Hematopoietic multipotent progenitor cell treated with erythropoietin and hydrocortisone succinate and interleukin-3 and kit ligand, for 17 days (in vitro differentiated cells): ENCODE data around the gene SMIM28.

Experiments
- DNase-seq: peaks from one replicate; pipeline ENCODE4 v3.0.0-alpha.2; 2015; ENCODE audit warnings: low spot score

Gene SMIM28

DNA sequence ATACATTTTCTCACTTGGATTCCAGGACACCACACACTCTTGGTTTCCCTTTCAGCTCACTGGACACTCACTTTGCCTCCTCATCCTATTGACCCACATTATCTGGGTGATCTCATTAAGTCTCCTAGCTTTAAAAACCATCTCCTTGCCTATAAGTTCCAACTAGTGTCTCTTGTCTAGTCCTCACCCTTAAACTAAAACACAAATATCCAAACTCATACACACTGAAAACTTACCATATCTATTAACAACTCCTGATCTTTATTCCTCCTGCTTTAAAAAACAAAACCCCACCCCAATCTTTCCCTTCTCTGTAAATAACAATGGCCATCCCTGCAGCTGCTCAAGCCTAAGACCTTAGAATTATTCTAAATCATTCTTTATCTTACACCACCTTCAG, 3.5 kb upstream of the SMIM28 start:
- no peak for DNase-seq

DNA sequence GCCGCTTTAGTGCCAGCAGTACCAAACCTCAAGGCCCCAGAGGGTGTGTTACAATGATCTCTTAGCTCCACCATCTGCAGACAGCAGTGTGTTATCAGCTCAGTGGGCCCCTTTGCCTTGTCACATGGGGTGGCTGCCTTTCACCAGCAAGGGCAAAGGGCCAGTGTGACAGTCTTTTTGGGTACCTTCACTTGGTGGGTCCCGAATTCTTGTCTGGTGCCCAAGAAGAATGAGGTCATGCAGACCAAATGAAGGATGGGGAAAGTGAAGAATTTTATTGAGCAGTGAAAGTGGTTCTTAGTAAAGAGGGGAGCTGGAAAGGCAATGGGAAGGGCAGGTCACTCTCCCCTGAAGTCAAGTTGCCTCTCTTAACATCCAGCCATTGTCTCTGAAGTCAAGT, 2.9 kb upstream of the SMIM28 start:
- no peak for DNase-seq

DNA sequence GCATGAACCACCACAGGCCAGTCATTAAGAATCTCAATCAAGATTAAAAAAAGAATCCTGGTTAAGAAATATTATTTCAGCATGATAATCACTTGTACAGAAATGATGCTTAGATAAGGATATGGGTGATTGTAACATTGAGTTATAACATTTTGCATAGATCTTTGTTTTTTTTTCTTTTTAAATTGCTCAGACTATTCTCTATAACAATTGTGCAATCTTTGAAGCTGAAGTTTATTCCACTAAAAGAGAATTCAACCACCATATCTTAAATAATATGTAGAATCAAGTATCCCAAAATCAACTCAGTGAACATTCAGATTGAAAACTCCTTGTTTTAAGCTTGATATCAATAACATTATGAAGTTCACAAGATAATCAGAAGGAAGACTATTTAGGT, 663 bp upstream of the SMIM28 start:
- no peak for DNase-seq

DNA sequence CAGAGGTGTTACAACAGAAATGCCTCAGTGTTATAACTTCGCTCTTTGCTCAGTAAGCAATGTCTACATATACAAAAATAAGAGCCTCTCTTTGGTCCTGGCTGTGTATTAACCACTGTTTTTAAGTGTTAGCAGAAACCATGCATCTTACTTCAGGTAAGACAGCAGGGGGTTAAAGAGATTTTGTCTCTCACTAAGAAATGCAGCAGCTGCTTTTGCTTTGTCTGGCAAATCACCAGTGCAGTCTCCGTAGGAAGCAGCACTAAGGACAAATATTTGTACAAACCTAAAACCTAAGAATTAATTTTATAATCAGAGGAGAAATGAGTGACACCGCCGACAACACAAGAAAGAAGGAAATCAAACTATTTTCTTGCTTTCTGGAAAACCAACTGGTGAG, 758 bp downstream of the SMIM28 start:
- no peak for DNase-seq

DNA sequence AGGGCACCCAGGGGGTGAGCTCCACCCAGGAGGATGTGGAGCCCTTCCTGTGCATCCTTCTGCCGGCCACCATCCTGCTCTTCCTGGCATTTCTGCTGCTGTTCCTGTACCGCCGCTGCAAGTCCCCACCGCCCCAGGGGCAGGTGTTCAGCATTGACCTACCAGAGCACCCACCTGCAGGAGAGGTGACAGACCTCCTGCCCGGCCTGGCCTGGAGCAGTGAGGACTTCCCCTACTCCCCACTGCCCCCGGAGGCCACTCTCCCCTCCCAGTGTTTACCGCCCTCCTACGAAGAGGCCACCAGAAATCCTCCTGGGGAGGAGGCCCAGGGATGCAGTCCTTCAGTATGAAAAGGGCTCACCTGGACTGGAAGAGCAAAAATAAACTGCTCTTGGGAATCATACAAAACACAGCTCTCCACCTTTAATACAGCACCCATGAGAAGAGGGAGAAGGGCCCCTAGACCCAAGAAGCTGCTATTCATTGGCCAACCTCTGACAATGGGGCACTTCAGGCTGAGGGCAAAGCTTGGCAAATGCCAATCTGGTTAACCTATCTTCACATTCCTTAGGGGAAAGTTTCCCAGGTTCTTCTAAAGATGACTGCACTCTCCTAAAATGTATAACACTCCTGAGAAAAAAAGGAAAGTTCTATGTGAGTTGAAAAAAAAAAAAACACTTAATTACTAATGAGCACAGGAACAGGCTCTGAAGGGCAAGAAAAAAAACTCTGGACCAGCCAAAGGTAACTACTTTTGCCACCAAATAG, 5.0 kb downstream of the SMIM28 start:
- no peak for DNase-seq

DNA sequence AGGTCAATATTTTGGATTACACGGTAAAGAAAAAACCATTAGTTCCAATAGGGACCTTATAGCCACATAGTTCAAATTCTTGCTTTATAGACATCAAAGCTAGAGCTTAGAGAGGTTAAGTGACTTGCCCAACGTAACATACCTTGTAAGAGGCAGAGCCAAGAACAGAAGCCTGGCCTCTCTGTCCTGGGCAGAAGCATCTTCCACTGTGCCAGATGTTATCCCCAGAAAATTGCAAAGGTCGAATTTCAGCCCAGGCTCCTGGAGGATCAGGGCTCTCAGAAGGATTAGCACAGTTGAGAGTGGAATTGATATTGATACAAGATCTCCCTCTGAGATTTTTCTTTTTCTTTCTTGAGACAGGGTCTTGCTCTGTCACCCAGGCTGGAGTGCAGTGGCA, 6.1 kb downstream of the SMIM28 start:
- no peak for DNase-seq

DNA sequence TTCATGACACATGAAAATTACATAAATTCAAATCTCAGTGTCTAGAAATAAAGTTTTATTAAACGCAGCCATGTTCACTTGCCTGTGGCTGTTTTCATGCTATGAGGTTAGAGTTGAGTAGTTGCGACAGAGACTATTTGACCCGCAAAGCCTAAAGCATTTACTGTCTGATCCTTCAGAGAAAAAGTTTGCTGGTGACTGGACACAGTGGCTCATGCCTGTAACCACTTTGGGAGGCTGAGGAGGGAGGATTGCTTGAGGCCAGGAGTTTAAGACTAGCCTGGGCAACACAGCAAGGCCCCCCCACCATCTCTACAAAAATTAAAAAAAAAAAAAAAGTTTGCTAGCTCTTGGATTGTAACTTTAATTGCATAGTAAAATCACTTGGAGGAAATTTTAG, 9.2 kb downstream of the SMIM28 start:
- no peak for DNase-seq

DNA sequence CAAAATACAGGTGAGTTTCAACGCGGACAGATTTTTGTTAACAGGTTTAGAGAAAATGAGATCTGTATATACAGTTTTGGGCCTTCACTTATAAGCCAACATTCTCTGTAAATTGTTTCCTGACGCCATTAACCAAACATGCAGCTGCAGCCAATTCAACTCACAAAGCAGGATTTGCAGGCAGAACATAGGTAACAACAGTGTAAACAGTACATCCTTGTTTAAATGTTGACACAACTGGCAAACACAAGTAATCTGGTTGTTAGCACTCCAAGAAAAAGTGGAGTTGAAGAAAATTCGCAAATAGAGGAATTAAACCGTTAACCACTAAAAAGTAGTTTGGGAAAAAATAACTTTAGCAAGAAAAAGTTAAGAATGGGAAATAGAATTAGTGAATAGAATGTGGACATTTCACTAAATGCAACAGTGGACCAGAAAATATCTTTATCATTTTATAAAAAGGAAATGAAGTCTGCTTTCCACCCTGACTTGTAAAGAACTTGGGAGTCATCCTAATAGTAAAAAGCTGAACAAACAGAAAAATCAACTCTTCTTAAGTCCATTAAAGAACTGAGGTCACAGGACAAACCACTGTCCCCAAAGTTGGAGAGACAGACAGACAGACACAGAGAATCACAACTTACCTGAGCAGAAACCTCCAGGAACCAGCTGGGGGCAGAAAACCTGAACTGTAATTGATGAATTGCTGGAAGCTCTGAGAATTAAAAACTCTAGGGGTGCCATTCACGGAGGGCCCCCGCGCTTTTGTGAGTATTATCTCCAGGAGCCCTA, 10.1 kb downstream of the SMIM28 start:
- DNase-seq, result no peak

DNA sequence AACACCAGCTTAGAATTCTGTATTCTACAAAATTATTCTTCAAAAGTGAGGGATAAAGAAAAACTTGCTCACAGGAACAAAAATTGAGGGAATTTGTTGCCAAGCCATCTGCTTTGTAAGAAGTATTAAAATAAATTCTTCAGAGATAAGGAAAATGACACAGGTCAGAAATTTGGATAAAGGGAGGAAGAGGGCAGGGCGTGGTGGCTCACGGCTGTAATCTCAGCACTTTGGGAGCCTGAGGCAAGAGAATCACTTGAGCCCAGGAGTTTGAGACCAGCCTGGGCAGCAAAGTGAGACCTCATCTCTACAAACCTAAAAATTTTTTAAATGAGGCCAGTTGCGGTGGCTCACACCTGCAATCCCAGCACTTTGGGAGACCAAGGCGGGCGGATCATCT, 11.8 kb downstream of the SMIM28 start:
- DNase-seq, result no peak

DNA sequence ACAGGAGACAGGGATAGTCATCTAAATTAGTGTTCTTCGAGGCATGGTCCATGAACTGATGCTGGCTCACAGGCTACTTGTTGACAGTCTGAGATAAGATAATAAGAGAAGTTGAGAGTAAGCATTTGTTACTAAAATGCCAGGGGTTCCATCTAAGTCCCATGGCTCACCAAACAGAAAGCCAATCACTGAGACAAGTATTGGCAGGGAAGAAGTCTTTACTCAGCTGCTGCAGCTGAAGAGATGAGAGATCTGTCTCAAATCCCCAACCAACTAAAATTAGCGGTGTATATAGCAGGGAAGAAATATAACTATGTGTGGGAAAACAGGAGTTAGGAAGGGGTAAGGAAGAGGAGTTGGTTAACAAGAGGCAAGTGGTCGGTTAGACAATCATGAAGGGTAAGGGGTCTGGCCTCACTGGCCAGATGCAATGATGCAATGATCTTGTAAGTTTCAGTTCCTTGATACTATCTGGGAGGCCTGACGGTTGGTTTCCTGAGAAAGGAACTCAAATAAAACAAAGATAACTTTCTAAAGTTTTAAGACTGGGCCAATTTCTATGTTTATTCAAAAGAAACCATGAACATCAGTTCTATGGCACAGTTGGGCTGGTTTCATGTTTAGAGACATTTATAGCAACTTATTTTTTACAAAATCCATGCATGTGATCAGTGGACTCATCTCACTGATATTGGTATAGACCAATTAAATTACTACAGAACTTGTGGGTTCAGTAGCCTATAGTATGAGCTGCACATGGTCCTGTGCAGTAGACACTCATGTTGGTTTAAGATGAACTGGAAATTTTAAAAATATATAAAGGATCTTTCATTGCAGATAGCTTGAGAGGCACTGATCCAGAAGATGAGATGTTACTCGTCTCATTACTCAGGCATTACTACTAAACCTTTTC, 16.4 kb downstream of the SMIM28 start:
- DNase-seq, result no peak

DNA sequence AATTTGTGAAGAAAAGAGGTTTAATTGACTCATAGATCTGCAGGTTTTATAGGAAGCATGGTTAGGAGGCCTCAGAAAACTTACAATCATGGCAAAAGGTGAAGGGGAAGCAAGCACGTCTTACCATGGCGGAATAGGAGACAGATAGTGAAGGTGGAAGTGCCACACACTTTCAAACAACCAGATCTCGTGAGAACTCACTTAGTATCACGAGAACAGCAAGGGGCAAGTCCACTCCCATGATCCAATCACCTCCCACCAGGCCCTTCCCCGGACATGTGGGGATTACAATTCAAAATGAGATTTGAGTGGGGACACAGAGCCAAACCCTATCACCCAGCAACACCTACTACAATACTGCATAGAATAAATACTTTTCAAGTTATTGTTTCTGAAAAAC, 19.0 kb downstream of the SMIM28 start:
- DNase-seq, result no peak

DNA sequence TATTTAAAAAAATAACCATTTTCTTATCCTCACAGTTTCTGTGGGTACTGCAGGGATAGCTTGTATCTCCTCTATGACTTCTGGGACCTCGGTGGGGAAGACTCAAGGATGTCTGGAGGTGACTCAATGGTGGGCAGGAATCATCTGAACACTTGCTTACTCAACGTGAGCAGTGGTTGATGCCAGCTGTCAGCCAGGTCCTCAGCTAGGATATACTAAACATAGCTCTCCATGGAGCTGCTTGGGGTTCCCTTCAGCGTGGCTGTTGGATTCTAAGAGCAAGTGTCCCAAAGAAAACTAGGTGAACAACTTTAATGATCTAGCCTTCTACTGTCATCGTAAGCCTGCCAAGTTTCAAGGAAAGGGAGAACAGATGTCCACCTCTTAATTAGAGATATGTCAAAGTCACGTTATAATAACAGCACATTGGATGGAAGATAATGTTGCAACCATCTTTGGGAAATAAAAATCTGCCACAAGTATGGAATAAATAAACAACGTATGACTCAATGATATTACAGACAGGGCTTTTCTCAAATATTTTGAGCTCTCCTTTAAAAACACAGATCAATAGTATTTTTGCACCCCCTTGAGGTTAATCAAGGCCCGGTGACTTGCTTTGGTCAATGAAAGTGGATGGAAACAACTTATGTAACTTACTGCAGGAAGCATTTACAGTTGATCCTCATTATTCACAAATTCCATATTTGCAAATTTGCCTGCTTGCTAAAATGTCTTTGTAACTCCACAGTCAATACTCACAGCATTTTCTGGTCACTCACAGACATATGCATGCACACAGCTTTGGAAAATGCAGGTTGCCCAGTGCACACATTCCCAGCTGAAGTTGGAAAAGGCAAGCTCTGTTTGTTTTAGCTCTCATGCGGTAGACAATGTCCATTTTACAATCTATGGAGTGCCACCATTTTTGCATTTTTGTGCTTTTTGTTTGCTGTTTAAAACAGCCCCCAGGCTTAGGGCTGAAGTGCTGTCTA, 19.7 kb downstream of the SMIM28 start:
- DNase-seq, result no peak

DNA sequence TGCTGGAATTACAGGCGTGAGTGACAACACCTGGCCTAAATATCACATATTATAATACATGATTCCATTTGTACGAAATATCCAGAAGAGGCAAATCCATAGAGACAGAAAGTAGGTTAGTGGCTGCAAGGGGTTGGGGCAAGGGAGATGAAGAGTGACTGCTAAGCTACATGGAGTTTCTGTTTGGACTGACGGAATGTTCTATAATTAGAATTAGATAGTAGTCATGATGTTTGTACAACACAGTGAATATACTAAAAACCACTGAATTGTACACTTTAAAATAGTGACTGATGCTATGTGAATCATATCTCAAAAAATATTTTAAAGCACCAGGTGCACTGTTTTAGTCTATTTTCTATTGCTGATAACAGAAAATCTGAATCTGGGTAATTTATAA, 22.6 kb downstream of the SMIM28 start:
- DNase-seq, result no peak

DNA sequence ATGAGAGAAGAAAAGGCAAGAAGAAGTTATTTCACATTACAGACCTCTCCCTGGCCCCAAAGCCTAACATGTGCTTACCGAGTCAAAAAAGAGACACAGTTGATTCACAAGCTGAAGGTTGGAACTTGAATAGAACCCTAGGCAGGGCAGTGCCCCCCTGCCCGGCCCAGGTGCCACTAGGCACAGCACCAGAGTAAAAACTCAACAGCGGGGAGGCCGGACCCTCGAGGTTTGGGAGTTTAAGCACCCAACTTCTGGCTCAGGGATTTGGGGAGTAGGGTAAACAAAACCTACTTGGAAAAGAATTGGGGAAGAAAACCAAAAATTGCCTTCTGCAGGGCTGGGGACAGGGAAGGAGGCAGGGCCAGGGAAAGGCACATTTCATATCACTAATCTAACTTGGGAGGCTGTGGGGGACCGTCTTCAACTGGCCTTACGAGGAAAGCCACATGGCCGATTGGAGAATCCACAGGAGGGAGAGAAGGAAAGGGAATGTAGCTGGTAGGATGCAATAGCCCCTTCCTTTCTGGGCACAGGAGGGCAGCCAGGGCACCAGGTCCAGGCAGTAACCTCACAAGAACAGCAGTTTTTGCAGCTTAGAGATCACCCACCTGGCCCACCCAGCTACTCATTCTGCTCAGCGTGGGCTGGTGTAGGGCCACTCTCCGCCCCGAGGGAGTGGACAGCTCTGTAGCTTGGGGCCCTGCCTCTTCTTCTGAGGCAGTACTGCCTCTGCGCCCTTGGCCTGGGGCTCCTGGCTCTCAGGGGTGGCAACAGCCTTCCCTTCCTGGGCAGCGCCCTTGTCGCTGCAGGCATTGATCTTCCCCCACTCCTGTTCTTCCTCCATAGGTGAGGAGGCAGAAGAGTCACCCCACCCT, 24.5 kb downstream of the SMIM28 start:
- no peak for DNase-seq

DNA sequence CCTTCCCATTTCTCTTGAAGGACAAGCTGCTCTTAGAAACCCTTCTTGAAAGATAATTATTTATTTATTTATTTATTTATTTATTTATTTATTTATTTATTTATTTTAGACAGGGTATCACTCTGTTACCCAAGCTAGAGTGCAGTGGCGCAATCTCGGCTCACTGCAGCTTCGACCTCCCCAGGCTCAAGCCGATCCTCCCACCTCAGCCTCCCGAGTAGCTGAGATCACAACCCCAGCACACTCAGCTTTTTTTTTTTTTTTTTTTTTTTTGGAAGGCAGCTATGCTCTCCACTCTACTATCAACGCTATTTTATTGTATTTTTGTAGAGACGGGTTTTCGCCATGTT, 25.1 kb downstream of the SMIM28 start:
- no peak for DNase-seq

DNA sequence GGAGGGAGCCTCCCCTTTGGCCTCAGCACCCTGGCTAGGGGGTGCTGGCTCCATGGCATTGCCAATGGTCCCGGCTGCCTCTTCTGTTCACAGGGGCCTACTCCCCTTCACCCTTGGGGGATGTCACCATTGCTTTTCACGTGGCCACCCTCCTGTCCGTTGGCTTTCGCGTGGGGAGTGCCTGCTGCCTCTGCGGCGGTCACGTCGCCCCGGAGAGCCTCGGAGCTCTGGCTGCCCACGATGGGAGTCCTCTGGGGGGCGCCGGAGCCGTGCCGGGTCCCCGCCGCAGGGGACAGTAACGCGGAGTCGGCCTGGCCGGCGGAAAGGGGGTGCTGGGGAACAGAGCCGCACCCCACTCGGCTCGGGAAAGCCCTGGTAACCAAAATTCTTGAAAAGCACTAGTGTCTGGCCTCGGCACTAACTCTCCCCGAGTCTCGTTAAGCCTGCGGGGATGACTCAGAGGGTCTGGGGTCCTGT, 25.7 kb downstream of the SMIM28 start:
- no peak for DNase-seq

DNA sequence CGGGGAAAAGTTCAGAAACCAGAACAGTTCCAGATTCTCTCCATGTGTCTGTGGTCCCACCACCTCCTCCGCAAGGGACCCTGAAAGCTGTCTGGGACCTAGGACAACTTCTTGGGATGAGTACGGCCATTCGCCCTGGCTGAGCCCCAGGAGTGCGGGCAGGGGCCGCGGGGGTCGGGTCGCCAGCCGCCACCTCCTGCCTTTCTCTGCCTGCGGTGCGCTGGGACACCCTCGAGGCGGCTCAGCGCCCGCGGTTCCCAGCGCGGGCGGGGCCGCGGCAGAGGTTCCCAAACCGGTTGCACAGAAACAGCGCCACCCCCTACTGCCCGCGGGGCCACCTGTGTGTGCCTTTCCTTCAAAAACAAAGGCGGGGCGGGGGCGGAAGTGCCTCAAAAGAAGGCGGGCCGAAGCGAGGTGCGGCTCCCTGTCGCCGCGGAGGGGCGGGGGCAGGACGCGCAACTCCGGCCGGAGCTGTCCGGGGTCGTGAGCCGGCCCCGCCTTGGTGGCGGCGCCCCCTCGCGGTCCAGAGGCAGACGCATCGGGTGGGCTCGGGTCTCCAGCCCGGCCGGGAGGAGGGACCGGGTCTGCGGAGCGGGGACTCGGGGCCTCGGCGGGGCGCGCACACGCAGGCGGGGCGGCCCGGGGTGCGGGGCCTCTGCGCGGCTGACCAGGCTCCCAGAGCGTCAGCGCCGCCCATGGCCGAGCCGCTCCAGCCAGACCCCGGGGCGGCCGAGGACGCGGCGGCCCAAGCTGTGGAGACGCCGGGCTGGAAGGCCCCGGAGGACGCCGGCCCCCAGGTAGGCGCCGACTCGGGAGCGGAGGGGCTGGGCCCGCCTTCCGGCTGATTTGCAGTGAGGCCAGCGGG, 26.3 kb downstream of the SMIM28 start, which contains the start of gene HEBP2:
Gene HEBP2, plus strand, starts transcription at position 423 of the 865 bp plus-strand sequence. Its CDS starts 273 bp downstream, at position 696.
- DNase-seq, result peak; percentile 59

DNA sequence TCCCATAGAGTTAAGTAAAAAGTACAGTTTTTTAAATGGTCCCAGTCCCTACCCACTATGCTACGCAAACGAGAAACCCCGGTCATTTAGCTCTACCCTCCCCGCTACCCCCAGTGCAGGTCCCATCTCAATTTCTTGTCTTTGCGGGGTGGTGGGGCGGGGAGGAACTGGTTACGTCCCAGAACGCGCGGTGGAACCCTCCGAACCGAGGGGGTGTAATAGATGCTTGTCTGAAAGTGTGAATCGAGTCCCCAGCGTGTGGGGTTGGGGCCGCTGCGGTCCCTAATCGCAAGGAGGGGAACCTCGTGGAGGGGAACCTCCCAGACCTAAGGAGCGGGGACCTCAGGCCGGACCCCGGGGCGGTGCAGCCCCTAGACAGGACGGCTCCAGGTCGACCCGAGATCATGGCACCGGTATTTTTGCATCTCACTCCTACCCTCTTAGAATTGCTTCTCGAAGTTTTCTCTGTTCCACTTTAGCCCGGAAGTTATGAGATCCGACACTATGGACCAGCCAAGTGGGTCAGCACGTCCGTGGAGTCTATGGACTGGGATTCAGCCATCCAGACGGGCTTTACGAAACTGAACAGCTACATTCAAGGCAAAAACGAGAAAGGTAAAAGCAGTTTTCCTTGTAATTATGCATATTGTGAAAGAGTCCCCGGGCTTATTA, 27.1 kb downstream of the SMIM28 start:
- no peak for DNase-seq
